GM06990 (cell line): ENCODE data around the gene SPEG.

Source experiments
- DNase-seq: peaks from one replicate; pipeline ENCODE4 v3.0.0-alpha.2; 2011; ENCODE audit not compliant: insufficient read length; ENCODE audit errors: extremely low read depth
- H3K27me3 ChIP-seq: replicated peaks from 2 replicates; pipeline ENCODE4 v1.6.0; 2011; ENCODE audit warnings: low read length; ENCODE audit not compliant: control insufficient read depth, insufficient read depth
- H3K36me3 ChIP-seq: 2 replicates; pipeline ENCODE4 v1.5.1; 2011; ENCODE audit warnings: low read length; ENCODE audit not compliant: control insufficient read depth, insufficient read depth
- H3K4me3 ChIP-seq: replicated peaks from 2 replicates; pipeline ENCODE4 v1.5.1; 2011; ENCODE audit warnings: low read depth, mild to moderate bottlenecking, control low read depth, low read length
- TF ChIP-seq, protein P1 (sequence below): IDR thresholded peaks from 2 replicates; pipeline ENCODE4 v1.5.1; 2011; ENCODE audit warnings: low read length, control low read depth, mild to moderate bottlenecking, inconsistent platforms; ENCODE audit not compliant: insufficient read depth, poor library complexity, severe bottlenecking

The SPEG gene

DNA sequence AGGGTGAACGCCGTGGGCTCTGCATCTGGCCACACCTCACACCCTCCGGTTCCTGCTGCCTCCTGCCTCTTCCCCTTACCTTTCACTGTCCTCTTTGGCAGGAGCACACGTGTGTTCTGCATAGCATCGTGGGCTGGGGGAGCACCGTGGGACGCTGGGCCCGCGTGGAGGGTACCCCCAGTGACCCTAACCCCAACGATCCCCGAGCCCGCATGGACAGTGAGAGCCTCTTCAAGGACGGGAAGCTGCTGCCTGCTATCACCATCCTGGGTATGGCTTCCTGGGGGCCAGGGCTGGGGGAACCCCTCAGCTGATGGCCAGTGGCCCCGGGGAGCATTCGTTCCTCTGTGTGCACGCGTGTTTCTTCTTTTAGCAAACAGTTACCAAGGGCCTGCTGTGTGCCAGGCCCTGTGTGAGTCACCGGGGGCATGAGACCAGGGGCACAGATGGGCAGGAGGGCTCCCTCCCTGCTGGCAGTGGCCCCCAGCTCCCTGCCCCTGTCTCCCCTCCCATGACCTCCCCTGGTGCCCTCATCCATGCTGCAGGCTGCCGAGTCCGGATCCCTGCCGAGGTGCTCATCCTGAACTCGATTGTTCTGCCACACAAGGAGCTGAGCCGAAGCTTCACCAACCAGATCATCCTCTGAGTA lies 71.6 kb downstream of the SPEG start:
- Histone ChIP-seq H3K36me3 (peaks cover 25% of the 10 kb centered on the region), H3K4me3 (no peak overlapping the region), H3K27me3 (no peaks in the 10 kb centered on the region; the same call in 1 of the 2 replicates)
- DNase-seq = no peak
- TF ChIP-seq, protein P1, sequence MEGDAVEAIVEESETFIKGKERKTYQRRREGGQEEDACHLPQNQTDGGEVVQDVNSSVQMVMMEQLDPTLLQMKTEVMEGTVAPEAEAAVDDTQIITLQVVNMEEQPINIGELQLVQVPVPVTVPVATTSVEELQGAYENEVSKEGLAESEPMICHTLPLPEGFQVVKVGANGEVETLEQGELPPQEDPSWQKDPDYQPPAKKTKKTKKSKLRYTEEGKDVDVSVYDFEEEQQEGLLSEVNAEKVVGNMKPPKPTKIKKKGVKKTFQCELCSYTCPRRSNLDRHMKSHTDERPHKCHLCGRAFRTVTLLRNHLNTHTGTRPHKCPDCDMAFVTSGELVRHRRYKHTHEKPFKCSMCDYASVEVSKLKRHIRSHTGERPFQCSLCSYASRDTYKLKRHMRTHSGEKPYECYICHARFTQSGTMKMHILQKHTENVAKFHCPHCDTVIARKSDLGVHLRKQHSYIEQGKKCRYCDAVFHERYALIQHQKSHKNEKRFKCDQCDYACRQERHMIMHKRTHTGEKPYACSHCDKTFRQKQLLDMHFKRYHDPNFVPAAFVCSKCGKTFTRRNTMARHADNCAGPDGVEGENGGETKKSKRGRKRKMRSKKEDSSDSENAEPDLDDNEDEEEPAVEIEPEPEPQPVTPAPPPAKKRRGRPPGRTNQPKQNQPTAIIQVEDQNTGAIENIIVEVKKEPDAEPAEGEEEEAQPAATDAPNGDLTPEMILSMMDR = no peak

DNA sequence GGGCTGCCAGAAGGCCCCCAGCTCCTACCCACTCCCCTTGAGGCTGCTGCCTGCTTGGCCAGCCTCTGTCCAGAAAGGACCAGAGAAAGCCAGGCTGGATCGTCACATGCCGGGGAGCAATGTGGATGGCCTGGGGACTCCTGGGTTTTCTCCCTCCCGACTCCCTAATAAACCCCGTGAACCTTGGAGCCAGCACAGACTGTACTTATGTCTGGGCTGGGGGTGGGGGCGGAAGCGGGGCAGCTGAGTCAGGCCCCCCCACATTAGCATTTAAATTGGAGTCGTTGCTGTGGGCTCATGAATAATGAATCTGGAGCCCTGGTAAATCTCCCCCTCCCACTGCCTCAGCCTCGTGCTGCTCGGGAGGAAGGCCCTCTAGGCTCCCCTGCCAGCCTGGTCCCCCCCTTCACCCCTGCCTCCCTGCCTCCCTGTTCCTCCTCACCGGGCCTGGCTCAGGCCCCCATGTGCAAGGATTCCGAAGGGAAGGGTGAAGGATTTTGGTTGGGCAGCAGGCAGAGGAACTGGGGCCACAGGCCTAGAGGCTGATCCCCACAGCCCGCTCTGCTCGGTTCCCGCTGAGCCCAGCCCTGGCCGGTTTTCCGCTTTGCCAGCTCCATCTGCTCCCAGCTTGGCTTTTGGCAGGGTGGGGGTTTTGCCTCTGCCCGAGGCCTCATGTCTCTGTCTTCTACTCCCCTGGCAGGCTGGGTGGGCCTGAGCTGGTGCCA lies 72.3 kb downstream of the SPEG start:
- no peak for DNase-seq
- TF ChIP-seq, protein P1 = no peak
- Histone ChIP-seq H3K4me3 (no peak overlapping the region), H3K27me3 (peaks cover 2% of the 10 kb centered on the region; the same call in 1 of the 2 replicates), H3K36me3 (peaks cover 22% of the 10 kb centered on the region)

DNA sequence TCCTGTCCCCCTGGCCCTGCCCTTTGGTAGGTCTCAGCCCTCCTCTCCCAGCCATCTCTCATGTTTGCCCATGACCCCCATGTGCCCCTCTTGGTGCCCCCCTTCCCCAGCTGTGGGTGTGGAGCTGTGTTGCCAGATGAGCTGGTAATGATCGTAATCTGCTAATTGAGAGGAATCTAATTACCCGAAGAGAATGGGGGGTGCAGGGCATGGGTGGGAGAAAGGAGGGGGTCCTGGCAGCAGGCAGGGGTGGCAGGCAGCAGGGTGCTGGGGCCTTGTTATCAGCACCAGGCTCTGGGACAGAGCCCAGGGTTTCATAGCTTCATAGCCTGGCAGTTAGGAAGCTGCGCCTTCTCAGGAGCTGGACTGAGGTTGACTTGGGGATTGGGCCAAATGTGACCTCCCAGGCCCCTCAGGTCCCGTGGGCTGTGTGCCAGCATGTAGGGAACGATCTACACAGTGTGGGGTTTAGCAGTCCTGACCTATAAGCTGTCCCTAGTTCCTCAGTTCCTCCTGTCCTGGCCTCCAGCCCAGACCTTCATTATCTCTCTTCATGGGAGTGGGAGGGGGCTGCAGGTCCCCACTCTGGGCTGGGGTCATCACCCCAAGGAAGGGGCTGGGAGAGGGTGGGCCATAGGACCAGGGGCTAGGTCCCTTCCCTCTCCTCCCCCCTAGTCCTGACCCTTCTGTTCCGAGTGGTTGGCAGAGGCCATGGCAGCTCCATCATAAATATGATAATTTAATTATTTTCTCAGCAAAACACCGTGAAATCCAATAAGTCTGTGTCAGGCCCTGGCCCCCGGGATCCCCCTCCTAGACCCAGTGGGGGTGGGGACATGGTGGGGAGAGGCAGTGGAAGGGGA lies 73.2 kb downstream of the SPEG start:
- H3K27me3 ChIP-seq = peaks cover 2% of the 10 kb centered on the region; the same call in 1 of the 2 replicates
- no peak overlapping the region for H3K4me3 ChIP-seq
- TF ChIP-seq, protein P1 = no peak
- H3K36me3 ChIP-seq = peaks cover 22% of the 10 kb centered on the region
- DNase-seq = no peak

DNA sequence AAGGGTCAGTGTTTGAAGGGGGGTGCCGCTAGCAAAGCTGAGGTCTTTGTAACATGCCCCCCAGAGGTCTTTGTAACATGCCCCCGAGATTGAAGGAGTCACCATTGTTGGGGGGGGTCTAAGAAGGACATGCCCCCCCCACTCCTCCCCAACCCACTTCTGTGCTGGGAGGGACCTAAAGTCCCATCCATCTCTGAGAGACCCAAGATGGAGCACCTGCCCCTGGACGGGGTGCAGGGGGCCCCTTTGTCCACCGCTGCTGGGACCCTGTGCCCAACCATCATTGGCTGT lies 73.7 kb downstream of the SPEG start:
- Histone ChIP-seq H3K4me3 (no peak overlapping the region), H3K36me3 (peaks cover 22% of the 10 kb centered on the region), H3K27me3 (peaks cover 2% of the 10 kb centered on the region; the same call in 1 of the 2 replicates)
- TF ChIP-seq, protein P1 = no peak
- no peak for DNase-seq

DNA sequence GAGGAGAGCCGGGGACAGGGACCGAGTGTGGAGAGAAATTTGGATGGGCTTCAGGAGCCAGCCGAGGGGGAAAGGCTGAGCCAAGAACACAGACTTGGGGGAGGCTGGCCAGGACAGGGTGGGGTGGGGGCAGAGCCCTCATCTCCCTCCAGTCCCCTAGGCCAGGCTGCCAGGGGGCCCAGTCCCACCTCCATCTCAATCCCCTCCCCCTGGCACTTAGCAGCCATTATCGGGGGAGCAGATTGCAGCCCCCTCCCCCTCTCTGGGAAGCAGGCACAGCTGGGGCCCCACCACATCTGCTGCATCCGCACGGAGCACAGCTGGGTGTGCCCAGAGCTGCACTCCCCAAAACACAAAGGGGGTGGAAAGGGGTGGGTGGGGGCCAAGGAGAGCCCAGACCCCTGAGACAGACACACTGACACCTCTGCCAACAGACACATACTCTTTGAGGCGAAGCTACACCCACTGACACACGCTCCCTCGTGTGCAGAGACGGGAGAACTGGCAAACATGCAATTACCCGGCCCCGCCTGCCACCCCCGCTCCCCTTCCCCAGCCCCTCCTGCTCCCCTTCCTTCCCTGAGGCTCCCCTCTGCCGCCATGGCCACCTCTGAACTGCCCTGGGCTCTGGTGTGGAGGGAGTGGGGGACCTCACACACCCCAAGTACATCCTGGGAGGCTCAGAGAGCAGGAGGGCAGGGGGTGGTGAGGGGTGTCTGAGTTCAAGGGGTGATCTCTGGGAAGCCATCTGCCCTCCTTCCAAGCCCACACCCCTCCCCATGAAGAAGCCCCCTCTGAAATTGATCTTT lies 74.5 kb downstream of the SPEG start:
- H3K36me3 ChIP-seq = peaks cover 17% of the 10 kb centered on the region
- no peak overlapping the region for H3K4me3 ChIP-seq
- no peak for DNase-seq
- TF ChIP-seq, protein P1 = no peak
- H3K27me3 ChIP-seq = peaks cover 2% of the 10 kb centered on the region; the same call in 1 of the 2 replicates
